Chondrocyte (in vitro differentiated cells): ENCODE results near the gene STRIT1. TPM values are rescaled to one million over a fixed set of nuclear protein-coding genes. Genes with fewer than 3 reads are reported as not detected.

Experiments
- DNase-seq: peaks from one replicate; pipeline ENCODE4 v3.0.0; 2021; ENCODE audit warnings: mixed read lengths, low spot score
- H3K27ac Mint-ChIP-seq: one replicate; pipeline ENCODE4 v1.8.0; 2021; ENCODE audit warnings: mild to moderate bottlenecking, moderate library complexity, mixed read lengths; ENCODE audit not compliant: unreplicated experiment
- H3K27me3 Mint-ChIP-seq: 2 replicates; pipeline ENCODE4 v1.8.0; 2021; ENCODE audit warnings: low read depth, mixed read lengths
- H3K36me3 Mint-ChIP-seq: 2 replicates; pipeline ENCODE4 v1.8.0; 2021; ENCODE audit warnings: low read depth, mixed read lengths
- H3K4me1 Mint-ChIP-seq: 2 replicates; pipeline ENCODE4 v1.8.0; 2021; ENCODE audit warnings: low read depth, mild to moderate bottlenecking, mixed read lengths
- H3K4me3 Mint-ChIP-seq: one replicate; pipeline ENCODE4 v1.8.0; 2021; ENCODE audit warnings: mild to moderate bottlenecking, moderate library complexity, mixed read lengths; ENCODE audit not compliant: unreplicated experiment
- H3K9me3 Mint-ChIP-seq: 2 replicates; pipeline ENCODE4 v1.8.0; 2021; ENCODE audit warnings: low read depth, mixed read lengths
- CTCF ChIP-seq: fragments of 200-600 bp; sonication (generic); IDR thresholded peaks from 2 replicates; pipeline ENCODE4 v1.5.0; 2021; ENCODE audit warnings: antibody characterized with exemption, mild to moderate bottlenecking, moderate library complexity
- total RNA-seq: library from RNA; stranded (reverse); gene quantifications from 3 replicates; pipeline ENCODE4 v1.2.1, GENCODE V29; 2021

STRIT1 gene
- total RNA-seq, 1 donor from 2014 or later = not detected

GRCh38 chr3:155302481-155302880 is 9.0 kb upstream of the STRIT1 start:
- TF ChIP-seq CTCF = no peak
- Mint-ChIP-seq H3K4me3 (no peak overlapping the region), H3K4me1 (peaks cover 14% of the 10 kb centered on the region), H3K27me3 (no peaks in the 10 kb centered on the region), H3K27ac (peak overlapping the region; percentile 29), H3K36me3 (peaks cover 3% of the 10 kb centered on the region), H3K9me3 (peaks cover 6% of the 10 kb centered on the region)
- DNase-seq = no peak

GRCh38 chr3:155297100-155297499 is 3.6 kb upstream of the STRIT1 start:
- peaks cover 20% of the 10 kb centered on the region for H3K9me3 Mint-ChIP-seq
- no peak overlapping the region for H3K27ac Mint-ChIP-seq
- TF ChIP-seq CTCF = no peak
- H3K4me1 Mint-ChIP-seq = peaks cover 11% of the 10 kb centered on the region
- no peaks in the 10 kb centered on the region for H3K27me3 Mint-ChIP-seq
- peaks cover 4% of the 10 kb centered on the region for H3K36me3 Mint-ChIP-seq
- no peak overlapping the region for H3K4me3 Mint-ChIP-seq
- DNase-seq = no peak

- no peak for TF ChIP-seq CTCF
- peaks cover 11% of the 10 kb centered on the region for H3K4me1 Mint-ChIP-seq
- H3K27ac Mint-ChIP-seq = no peak overlapping the region
- no peaks in the 10 kb centered on the region for H3K27me3 Mint-ChIP-seq
- H3K9me3 Mint-ChIP-seq = peaks cover 20% of the 10 kb centered on the region
- no peak overlapping the region for H3K4me3 Mint-ChIP-seq
- peaks cover 4% of the 10 kb centered on the region for H3K36me3 Mint-ChIP-seq
- no peak for DNase-seq
Observed at GRCh38 chr3:155296413-155296812, 2.9 kb upstream of the STRIT1 start.

- Mint-ChIP-seq H3K9me3 (peaks cover 16% of the 10 kb centered on the region), H3K4me3 (no peak overlapping the region), H3K27ac (no peak overlapping the region), H3K36me3 (peaks cover 2% of the 10 kb centered on the region), H3K4me1 (peaks cover 11% of the 10 kb centered on the region), H3K27me3 (no peaks in the 10 kb centered on the region)
- DNase-seq = no peak
- no peak for TF ChIP-seq CTCF
Observed at GRCh38 chr3:155292693-155293092, 790 bp downstream of the STRIT1 start.

GRCh38 chr3:155292133-155292532 is 1.4 kb downstream of the STRIT1 start:
- no peak overlapping the region for H3K27ac Mint-ChIP-seq
- peaks cover 1% of the 10 kb centered on the region for H3K36me3 Mint-ChIP-seq
- H3K27me3 Mint-ChIP-seq = no peaks in the 10 kb centered on the region
- peaks cover 11% of the 10 kb centered on the region for H3K9me3 Mint-ChIP-seq
- H3K4me1 Mint-ChIP-seq = peaks cover 11% of the 10 kb centered on the region
- TF ChIP-seq CTCF = no peak
- DNase-seq = no peak
- H3K4me3 Mint-ChIP-seq = no peak overlapping the region
